Gastroesophageal sphincter (tissue), 3 donors: Measurements from ENCODE around the gene ARHGAP9.

ENCODE experiments used
- CTCF ChIP-seq, 4 experiments: fragments of 200-600 bp in 2 of 4; fragments of 450-650 bp in 2 of 4; sonication (generic) in 1 of 4; IDR thresholded peaks; one replicate each; pipeline ENCODE4 v1.5.1; 2017 to 2019; ENCODE audit warnings: antibody characterized with exemption in 4 of 4, mild to moderate bottlenecking in 2 of 4, moderate library complexity in 2 of 4
- POLR2AphosphoS5 ChIP-seq: sonication (generic); formaldehyde crosslinking; IDR thresholded peaks from one replicate; pipeline ENCODE4 v1.6.1; 2017; ENCODE audit warnings: antibody characterized with exemption

DNA sequence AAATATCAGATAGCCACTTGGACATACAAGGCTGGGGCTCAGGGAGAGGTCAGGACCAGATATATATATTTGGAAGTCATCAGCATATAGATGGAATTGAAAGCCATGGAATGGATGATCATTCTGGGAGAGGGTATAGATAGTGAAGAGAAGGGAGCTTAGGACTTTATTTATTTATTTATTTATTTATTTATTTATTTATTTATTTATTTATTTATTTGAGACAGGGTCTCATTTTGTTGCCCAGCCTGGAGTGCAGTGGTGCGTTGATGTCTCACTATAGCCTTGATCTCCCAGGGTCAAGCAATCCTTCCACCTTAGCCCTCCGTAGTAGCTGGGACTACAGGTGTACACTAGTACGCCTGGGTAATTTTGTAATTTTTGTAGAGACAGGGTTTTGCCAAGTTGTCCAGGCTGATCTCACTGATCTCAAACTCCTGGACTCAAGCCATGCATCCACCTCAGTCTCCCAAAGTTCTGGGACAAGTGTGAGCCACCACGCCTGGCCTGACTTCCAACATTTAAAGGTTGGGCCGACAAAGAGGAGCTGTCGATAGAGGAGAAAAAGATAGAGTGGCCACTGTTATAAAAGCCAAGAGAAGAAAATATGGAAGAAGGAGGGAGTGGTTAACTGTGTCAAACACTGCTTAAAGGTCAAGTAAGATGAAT, 33.2 kb downstream of the ARHGAP9 start:
- no peak for TF ChIP-seq CTCF (IDR thresholded peaks at IDR 0.05)
- TF ChIP-seq POLR2AphosphoS5: no peak
